TTC549 (cell line): ENCODE data around the gene ALG12.
"Not testable (repeated sequence)": the region's sequence is repeated elsewhere in the genome, so short reads cannot be mapped to it uniquely, and the experiment has no call there.

ENCODE experiments used
- FAIRE-seq: peaks from 2 replicates; lab custom pipeline; 2012; peaks lifted over from hg19 to GRCh38; lab: Jason Lieb, UNC

Gene ALG12

DNA sequence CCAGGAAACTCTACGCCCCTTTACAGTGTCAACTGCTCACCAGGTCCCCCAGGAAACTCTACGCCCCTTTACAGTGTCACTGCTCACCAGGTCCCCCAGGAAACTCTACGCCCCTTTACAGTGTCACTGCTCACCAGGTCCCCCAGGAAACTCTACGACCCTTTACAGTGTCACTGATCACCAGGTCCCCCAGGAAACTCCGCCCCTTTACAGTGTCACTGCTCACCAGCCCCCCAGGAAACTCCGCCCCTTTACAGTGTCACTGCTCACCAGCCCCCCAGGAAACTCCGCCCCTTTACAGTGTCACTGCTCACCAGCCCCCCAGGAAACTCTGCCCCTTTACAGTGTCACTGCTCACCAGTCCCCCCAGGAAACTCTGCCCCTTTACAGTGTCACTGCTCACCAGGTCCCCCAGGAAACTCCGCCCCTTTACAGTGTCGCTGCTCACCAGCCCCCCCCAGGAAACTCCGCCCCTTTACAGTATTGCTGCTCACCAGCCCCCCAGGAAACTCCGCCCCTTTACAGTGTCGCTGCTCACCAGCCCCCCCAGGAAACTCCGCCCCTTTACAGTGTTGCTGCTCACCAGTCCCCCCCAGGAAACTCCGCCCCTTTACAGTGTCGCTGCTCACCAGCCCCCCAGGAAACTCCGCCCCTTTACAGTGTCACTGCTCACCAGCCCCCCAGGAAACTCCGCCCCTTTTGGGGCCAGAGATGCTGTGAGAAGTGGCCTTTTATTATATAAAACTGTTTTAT is 27.0 kb upstream of the ALG12 start:
- not testable (repeated sequence) for FAIRE-seq

DNA sequence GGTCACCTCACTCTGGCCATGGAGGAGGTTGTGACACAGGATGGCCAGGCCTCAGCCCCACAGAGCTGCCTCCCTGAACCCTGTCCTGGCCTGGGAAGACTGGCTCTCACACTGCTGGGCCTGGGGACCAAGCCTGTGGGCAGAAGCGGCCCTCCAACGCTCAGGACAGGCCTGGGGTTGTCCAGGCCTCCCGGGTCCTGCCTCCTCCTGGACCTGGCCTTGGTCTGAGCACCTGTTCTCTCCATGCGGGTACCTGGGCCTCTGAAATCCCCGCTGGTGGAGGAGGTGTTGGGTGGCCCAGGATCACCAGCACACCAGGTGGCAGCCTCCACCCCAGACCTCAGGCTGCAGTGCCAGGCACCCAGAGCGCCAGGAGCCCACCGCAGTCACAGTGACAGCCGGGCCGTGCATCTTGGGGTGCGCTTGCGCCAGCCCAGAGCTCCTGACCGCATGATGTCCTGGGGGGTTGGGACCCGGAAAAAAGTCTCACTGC is 26.2 kb upstream of the ALG12 start:
- no peak for FAIRE-seq

DNA sequence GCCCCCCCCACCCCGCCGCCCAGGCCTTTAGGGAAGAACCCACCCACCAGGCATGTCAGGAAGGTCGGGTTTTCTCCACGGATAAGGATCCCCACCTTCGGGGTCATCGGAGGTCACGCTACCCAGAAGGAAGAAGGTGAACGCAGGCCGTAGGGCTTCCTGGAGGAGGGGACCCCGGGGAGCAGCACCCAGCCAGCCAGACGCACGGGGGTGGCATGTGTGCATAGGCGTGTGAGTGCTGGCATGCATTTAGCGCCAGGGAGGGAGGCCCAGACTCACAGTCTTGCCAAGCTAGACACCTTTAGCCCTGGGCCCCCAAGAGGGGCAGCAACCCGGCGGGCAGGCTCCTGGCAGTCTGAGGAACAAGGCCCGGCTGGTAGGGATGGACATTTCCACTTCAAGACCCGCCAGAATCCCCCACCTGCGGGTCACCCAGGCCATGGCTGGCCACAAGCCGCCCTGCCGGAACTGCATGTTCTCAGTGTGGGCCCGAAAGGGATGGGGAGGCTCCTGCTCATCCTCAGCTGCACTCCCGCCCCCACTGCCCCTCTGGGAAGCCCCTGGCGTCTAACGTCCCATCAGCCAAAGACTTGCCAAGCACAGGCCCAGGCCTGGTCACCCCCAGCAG is 25.6 kb upstream of the ALG12 start:
- FAIRE-seq, result no peak

DNA sequence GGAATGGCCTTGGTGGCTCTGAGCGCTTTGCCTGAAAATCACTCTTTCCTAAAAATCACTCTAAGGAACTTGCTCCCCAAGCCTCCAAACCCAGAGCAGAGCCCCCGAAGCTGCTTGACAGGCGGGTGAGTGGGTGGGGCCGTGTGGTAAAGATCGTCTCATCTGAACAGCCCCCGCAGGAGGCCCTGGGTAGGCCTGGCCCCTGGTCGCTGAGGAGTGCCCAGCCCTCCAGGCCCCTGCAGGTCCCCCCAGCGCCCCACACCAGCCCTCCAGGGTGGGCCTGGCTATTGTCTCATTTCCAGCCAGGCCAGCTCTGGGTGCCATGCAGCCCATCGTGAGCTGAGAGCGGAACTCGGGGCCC is 25.1 kb upstream of the ALG12 start:
- no peak for FAIRE-seq

DNA sequence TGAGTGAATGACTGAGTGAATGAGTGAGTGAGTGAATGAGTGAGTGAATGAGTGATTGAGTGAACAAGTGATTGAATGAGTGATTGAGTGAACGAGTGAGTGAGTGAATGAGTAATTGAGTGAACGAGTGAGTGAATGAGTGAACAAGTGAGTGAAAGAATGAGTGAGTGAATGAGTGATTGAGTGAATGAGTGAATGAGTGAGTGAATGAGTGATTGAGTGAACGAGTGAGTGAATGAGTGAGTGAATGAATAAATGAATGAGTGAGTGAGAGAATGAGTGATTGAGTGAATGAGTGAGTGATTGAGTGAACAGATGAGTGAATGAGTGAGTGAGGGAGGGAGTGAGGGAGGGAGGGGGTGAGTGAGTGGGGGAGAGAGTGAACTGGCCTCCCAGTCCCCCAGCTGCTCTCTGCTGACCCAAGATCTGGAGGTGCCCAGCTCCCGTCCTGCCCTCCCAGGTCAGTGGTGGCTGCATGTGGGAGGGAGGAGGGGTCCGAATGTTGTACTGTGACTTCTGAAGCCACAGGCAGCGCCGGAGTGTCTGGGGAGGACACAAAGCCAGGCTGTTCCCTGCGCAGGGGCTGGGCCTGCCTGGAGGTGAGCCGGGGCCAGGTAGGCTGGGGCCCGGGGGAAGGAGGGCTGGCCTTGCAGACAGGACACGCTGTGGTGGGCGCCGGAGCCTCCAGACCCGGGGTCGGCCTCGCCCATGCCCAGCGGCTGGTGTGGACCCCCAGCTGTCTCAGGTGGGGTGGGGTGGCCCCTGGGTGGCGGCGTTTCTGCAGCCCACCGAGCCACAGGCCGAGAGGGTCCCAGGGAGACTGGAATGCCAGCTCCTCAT is 24.5 kb upstream of the ALG12 start:
- FAIRE-seq, result no peak

DNA sequence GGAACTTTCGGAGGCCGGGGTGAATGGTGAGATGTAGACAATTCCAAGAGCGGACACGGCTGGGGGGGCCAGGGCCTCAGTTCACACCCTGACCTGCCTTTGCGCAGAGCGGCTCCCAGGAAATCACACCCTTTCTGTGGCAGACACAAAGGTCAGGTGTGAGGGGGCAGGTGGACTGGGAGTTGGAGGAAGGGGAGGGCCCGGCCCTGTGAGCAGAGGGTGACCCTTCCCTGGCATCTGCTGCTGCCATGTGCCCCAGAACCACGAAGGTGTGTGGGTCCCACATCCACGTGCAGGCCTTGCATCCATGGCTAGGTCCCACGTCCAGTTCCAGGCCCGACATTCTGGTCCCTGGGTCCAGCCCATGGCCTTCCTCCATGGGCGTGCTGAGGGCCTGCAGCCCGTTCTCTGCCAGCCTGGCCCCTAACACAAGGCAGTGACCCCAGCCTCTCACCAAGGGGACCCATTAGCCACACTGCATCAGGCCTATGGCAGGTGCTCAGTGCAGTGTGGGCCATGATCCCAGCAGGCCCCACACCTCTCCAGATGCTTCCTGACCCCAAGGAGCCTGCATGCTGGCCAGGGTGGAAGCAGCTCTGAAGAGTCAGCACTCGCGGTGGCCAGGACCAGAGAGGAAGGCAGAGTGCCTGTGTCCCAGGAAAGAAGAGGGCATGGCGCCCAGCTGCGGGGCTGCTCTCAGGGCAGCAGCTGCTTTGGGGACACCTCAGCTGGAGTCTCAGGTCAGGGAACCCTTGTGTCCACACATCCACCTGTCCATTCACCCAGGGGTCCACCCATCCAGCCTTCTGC is 23.5 kb upstream of the ALG12 start:
- no peak for FAIRE-seq

DNA sequence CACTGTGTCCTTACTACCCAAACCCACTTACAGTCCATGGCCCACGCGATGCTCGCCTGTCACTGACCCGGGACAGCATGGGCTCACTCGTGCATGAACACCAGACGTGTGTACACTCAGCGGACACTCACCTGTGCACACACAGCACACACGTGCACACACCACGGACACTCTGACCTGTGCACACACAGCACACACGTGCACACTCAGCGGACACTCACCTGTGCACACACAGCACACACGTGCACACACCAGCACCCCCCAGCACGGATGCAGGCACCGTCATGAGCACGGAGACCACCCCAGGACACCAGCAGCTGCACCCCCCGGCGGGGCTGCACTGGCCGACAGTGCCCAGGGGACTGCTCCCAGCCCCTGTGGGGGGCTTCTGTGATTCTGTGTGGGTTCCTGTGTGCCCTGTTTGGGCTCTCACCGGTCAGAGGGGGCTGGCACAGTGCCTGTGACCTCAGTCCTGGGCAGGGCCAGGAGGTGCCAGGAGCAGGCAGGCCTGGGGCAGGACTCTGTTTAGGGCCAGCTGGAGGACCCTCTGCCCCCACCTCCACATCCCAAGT is 20.4 kb upstream of the ALG12 start:
- FAIRE-seq, result no peak

DNA sequence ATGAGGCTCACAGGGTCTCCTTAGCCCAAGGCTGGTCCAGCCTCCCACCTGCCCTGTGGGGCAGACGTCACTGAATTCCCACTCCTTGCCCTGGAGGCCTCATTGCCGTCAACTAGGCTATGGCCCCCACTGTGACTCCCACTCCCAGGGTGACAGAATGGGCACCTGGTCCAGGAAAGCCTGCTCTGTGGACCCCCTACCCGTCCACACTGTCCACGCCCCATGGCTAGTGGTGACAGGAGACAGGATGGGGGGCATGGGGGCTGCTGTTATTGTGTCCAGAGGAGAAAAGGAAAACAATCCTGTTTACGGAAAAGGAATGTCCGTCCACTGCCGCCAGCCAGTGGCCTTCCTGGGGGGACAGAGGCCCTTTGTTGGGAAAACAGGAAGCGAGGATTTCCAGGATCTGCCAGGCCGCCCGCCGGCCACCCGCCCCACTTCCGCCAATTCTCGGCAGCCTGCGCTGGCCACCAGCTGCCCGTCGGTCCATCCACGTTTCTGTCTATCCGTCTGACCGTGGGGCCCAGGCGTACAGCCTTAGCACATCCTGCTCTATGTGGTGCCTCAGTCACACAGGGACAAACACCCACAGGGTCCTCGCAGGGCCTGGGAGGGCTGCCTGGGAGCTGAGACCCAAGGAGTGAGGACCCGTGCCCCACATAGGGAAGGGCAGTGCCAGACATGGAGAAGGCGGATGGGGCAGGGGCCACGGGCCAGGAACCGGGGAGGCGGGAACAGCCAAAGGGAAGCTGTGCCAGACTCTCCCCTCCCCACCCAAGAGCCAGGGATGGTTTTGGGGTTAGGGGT is 19.7 kb upstream of the ALG12 start:
- no peak for FAIRE-seq

DNA sequence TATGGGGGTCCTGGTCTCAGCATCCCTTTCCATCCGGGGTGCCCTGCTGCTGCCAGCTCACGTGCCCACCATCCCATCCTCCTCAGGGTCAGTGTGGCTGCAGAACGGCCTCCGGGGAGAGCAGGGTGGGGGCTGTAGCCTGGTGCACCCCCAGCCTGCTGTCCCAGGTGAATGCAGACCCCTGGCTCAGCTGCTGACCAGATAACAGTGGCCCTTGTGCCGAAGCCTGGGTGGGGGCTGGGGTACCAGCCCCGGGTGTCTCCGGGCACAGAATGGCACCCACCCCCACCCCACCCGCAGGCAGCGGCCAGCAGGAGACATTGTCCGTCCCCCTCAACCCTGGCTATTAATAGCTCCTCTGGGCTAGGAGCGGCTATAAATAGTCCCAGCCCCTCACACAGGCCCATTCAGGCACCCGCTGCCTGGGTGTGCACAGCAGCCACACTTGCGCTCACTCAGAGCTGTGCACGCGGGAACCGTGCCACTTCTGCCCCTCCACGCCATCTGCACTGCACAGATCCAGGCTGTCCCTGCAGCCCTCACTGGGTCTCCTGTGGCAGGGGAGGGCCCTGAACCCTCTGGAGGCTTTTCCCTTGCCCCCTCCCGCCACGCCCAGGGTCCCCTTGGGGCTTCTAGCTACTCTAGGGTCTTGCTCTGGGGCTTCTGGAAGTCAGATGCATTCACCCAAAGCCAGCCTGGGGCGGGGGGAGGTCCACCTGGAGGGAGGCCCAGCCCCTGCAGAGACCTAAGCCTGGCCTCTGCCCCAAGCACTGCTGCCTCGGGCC is 18.9 kb upstream of the ALG12 start:
- FAIRE-seq, result no peak

DNA sequence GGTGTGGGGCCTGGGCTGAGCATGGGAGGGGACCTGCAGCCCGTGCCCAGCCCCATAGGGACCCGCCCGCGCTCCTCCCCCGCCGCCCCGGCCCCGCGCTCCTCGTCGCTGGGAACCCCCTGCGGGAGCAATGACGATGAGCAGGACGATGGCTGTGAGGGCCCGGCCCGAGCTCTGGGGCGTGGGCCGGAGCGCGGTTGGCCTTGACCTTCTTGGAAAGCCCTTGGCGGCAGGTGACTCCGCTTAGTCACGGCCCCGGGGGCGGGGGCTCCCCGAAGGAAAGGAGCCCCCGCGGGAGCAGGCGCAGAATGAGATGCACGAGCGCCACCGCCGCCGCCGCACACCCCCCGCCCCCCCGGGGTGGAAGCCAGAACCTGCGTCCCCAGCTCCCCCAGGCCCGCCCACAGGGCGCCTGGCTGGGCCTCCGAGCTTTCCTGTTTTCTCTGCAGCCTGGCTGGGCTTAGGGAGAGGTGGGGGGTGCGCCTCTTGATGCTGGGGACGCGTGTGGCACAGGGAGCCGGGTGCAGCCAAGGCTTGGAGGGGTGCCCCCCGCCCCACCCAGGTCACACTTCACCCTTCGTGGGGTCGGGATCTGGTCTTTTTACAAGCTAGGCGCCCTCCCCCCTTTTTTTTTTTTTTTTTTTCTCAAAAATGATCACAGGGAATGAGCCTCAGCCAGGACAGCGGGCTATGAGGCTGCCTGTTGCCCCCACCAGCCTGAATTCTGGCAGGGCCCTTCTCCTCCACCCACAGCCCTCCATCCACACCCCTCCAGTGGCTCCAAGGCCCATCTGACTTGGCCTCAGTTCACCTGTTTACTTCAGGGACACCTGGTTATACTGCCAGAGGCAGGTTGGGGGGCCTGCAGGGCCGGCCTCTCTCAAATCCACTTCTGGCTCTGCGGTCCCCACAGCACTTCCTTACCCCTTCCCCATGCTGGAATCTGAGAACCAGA is 18.1 kb upstream of the ALG12 start:
- no peak for FAIRE-seq

DNA sequence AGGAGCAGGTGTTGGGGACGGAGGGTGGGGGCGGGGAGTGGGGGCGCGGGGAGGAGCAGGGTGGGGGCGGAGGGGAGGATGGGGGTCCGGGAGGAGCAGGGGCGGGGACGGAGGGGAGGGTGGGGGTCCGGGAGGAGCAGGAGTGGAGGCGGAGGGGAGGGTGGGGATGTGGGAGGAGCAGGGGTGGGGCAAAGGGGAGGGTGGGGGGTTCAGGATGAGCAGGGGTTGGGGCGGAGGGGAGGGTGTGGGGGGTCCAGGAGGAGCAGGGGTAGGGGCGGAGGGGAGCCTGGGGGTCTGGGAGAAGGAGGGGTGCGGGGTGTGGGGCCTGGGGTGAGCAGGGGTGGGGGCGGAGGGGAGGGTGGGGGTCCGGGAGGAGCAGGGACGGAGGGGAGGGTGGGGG is 17.3 kb upstream of the ALG12 start:
- FAIRE-seq, result no peak

DNA sequence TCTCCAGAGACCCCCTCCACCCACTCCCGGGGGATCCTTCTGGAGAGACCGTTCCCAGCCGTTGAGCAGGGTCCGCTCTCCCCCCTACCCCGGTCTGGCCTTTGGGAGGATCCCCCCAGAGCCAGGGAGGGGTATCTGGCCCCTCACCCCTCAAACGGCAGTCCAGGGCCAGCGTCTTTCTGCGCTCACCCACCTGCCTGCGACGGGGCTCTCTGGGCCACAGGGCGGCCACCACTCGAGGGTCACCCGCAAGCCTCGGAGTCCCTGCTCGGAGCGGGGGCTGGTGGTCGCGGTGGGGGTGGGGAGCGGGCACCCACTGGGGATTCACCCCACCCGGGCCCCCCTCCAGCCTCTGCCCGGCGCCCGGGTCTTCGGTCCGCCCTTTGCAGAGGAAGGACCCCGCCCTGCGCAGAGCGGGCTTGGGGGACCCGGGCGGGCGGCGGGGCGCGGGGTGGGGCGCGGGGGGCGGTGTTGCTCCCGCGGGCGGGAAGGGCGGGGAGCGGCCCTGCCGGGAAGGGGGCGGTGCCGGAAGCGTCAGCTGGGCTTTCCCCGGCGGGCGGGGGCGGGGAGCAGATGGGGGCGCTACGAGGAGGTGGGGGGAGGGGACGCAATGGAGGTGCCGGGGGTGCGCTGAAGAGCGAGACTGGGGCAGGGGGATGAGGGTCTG is 16.8 kb upstream of the ALG12 start:
- FAIRE-seq, result no peak

DNA sequence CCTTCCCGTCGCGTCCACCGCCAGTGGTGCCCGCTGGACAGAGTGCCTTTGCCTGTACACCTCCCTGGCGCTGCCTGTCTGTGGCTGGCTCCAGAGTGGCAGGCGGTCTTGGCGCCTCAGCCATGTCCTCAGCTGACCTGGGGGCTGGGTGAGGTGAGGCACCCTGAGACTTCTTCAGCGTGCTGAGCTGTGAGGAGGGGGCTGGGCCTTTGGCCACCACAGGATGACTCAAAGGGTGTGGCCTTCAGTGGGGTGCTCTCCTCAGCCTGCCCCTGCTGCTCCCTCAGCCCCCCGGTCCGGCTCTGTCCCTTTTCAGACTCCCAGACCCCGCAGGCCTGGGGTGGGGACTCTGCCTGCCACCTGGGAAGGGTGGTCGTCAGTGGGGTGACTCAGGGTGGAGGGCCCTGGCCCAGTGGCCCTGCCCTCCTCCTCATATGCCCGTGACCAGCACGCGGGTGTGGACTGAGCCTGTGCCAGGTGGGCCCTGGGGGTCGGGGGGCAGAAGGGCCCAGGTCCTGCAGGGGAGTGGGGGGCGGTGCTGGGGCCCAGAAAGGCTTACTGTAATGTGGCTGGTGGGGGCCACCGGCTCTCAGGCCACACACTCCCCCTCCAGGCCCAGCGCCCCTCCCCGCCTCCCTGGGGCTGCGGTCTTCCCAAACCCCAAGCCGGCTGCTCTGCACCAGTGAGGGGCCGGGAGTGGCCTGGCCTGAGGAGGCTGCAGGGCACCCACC is 16.1 kb upstream of the ALG12 start:
- no peak for FAIRE-seq

DNA sequence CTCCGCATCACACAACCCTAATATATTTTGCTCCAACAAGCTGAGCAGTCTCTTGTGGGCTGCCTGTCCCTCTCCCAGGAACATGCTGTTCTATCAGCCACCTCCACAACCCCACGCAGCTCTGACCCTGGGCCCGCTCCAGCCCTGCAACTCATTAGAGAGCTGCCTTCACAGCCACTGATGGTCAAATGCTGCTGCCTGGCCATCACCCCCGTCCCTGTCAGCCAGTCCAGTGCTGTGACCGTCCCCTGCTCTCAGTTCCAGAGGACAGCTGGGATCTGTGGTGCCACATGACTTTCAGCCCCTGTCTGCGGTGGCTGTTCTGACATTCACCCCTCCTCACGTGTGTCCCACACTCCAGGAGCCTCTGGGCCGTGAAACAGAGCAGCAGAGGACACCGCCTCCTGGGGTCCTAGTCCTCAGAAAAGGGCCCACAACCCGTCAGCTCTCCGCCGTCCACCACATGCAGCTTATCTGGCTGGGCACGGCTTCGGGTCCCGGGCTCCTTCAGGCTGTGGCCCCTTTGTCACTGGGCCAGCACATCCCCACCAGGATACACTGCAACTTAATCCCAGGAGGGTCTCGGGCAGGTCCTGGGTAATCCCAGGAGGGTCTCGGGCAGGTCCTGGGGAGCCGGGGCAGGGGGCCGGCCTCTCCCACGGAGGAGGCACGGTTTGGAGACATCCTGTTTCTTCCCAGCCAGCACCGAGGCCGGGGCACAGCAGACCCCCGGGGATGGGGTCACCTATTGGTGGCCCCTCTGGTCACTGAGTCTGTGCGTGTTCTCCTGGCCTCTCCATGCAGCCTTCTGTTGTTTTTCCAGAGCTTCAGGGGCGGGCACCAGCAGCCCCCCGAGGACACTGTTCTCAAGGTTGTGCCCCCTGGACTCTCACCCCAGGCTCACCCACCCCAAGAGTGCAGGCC is 15.3 kb upstream of the ALG12 start:
- no peak for FAIRE-seq

DNA sequence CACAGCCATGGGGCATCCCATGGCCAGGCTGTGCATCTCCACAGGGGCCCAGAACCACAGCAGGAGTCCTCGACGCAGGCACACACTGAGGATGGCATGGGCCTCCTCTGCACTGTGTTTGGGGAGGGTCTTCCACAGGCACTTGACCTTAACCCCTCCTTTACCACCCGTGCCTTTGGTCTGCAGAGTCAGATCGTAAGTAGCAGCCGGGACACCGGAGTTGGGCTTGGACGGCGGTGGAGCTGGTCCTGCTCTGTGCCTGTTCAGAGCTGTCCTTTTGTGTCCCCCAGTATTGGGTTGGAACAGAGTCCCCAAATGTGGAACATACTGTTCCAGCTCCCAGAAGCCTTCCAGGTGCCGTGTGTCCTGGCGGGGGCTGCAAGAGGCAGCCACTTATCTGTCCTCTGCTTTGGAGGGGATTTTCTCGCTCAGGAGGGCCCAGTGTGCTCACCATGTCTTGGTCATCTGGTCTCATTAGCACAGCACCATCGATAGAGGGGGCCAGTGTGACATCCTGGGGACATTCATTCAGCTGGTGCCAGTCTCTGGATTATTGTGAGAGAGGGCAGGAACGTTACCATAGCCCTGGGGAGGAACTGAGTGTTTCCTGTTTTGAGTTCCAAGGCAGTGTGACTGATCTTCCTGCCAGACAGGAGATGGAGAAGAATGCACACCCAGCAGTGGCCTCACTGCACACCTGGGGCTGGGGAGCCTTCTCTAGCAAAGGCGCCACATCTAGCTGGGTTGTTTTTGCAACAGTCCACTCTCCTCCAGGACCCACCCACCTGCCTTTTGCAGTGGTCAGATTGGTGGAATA is 12.6 kb upstream of the ALG12 start:
- no peak for FAIRE-seq
